Calu3 (cell line): Measurements from ENCODE around the gene CAVIN4. TPM values are rescaled to one million over a fixed set of nuclear protein-coding genes. Genes with fewer than 3 reads are reported as not detected.
A peak's percentile ranks its signal among the peaks of the same experiment; 100 is the strongest.

Source experiments
- BruUV-seq: library from RNA; stranded (reverse); fragments of 400-500 nt; replicated peaks from 2 replicates; lab custom pipeline; 2021; lab: Mats Ljungman, UMichigan
- CTCF ChIA-PET: fragments of 300-600 bp; sonication (Branson Sonifier 250); formaldehyde crosslinking; loops from one replicate; lab custom pipeline; 2022; ENCODE audit warnings: antibody characterized with exemption; lab: Charles Lee
- DNase-seq: peaks from one replicate; pipeline ENCODE4 v3.0.0; 2022
- H3K27ac Mint-ChIP-seq: one replicate; pipeline ENCODE4 v1.8.0; 2022; ENCODE audit warnings: mixed read lengths; ENCODE audit not compliant: unreplicated experiment
- H3K27me3 Mint-ChIP-seq: one replicate; pipeline ENCODE4 v1.8.0; 2022; ENCODE audit warnings: mixed read lengths; ENCODE audit not compliant: unreplicated experiment
- H3K36me3 Mint-ChIP-seq: one replicate; pipeline ENCODE4 v1.8.0; 2022; ENCODE audit warnings: mild to moderate bottlenecking, moderate library complexity, mixed read lengths; ENCODE audit not compliant: insufficient read depth, unreplicated experiment
- H3K4me1 Mint-ChIP-seq: one replicate; pipeline ENCODE4 v1.8.0; 2022; ENCODE audit warnings: mild to moderate bottlenecking, low read depth, mixed read lengths; ENCODE audit not compliant: unreplicated experiment
- H3K4me3 Mint-ChIP-seq: one replicate; pipeline ENCODE4 v1.8.0; 2022; ENCODE audit warnings: mild to moderate bottlenecking, low read depth, moderate library complexity, mixed read lengths; ENCODE audit not compliant: unreplicated experiment
- H3K9me3 Mint-ChIP-seq: one replicate; pipeline ENCODE4 v1.8.0; 2022; ENCODE audit warnings: low read depth, mixed read lengths; ENCODE audit not compliant: unreplicated experiment
- intact Hi-C: fragments of 100-400 bp; cut with micrococcal nuclease; formaldehyde crosslinking; loops from one replicate; pipeline ENCODE4 v1.10.0; 2022; ENCODE audit not compliant: unreplicated experiment
- total RNA-seq: library from RNA; stranded (reverse); gene quantifications from 2 replicates; pipeline ENCODE4 v1.2.3, GENCODE V29; 2022
- TF ChIP-seq, protein P1 (sequence below): fragments of 200-600 bp; IDR thresholded peaks from one replicate; pipeline ENCODE4 v1.8.0; 2022; ENCODE audit warnings: antibody characterized with exemption; ENCODE audit not compliant: unreplicated experiment

The CAVIN4 gene
- total RNA-seq, 1 experiment from 2014 or later: 0.52 TPM

- no peaks in the 10 kb centered on the region for H3K4me1 Mint-ChIP-seq
- intact Hi-C loops: no loop called here
- BruUV-seq: no TSS peak
- no peaks in the 10 kb centered on the region for H3K27me3 Mint-ChIP-seq
- no peak for DNase-seq
- H3K4me3 Mint-ChIP-seq: no peak overlapping the region
- no peaks in the 10 kb centered on the region for H3K9me3 Mint-ChIP-seq
- no peaks in the 10 kb centered on the region for H3K36me3 Mint-ChIP-seq
- CTCF ChIA-PET: no interaction called here
- H3K27ac Mint-ChIP-seq: no peak overlapping the region
- TF ChIP-seq, protein P1, sequence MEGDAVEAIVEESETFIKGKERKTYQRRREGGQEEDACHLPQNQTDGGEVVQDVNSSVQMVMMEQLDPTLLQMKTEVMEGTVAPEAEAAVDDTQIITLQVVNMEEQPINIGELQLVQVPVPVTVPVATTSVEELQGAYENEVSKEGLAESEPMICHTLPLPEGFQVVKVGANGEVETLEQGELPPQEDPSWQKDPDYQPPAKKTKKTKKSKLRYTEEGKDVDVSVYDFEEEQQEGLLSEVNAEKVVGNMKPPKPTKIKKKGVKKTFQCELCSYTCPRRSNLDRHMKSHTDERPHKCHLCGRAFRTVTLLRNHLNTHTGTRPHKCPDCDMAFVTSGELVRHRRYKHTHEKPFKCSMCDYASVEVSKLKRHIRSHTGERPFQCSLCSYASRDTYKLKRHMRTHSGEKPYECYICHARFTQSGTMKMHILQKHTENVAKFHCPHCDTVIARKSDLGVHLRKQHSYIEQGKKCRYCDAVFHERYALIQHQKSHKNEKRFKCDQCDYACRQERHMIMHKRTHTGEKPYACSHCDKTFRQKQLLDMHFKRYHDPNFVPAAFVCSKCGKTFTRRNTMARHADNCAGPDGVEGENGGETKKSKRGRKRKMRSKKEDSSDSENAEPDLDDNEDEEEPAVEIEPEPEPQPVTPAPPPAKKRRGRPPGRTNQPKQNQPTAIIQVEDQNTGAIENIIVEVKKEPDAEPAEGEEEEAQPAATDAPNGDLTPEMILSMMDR: no peak
Measured at GRCh38 chr9:100567856-100568255, 10.0 kb upstream of the CAVIN4 start.

DNA sequence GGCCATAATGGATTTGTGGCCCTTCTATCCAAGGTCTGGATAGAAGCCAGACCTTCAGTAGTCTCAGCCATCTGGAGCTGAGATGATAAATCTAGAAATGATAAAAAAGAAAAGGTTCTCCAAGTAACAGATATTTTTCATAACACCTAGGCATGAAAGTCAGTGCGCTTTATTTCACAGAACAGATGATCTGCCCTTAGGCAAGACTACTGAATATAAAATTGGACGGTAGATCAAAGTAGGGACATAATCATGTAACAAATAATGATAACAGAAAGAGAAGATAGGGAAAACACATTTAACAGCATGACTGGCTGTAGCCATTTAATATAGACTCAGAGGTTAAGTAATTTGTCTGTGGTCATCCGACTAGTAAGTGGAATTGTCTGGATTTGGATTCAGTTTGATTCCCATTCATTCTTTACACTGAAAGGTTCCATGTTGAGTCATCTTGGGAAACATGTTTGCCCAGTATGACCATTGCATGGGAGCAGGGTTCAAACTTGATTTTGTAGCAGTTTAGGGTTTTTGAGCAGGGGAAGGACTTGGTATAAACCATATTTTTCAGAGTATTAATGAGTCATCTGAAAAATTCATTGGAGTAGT is 4.1 kb upstream of the CAVIN4 start:
- BruUV-seq: no TSS peak
- no peak overlapping the region for H3K4me3 Mint-ChIP-seq
- TF ChIP-seq, protein P1: no peak
- H3K36me3 Mint-ChIP-seq: no peaks in the 10 kb centered on the region
- DNase-seq: no peak
- no peaks in the 10 kb centered on the region for H3K27me3 Mint-ChIP-seq
- H3K9me3 Mint-ChIP-seq: no peaks in the 10 kb centered on the region
- intact Hi-C loops: no loop called here
- CTCF ChIA-PET: no interaction called here
- no peak overlapping the region for H3K27ac Mint-ChIP-seq
- H3K4me1 Mint-ChIP-seq: peaks cover 9% of the 10 kb centered on the region

DNA sequence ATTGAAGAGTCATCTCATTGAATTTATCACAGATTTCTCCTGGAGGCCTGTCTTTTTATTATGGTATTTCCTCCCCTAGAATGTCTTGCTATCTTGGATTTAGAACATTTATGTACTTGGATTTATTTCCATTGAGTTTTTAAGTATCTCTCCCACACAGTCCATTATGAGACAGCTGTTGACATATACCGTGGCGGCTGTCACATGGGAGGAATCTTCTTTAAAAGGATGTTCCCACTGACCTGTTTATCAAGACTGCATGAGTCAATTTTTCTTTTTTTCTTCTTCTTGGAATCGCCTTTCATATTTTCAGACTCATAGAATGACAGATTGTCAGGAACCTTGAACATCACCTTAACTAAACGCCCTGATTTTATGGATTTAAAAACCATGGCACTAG is 2.9 kb upstream of the CAVIN4 start:
- no peaks in the 10 kb centered on the region for H3K27me3 Mint-ChIP-seq
- DNase-seq: no peak
- TF ChIP-seq, protein P1: no peak
- H3K27ac Mint-ChIP-seq: no peak overlapping the region
- CTCF ChIA-PET: no interaction called here
- no peak overlapping the region for H3K4me3 Mint-ChIP-seq
- H3K9me3 Mint-ChIP-seq: no peaks in the 10 kb centered on the region
- intact Hi-C loops: loop anchor here (5.0 kb wide), 1 partner anchor 63 kb away; no protein-coding TSS in a partner anchor
- H3K36me3 Mint-ChIP-seq: no peaks in the 10 kb centered on the region
- no TSS peak for BruUV-seq
- H3K4me1 Mint-ChIP-seq: peaks cover 16% of the 10 kb centered on the region

DNA sequence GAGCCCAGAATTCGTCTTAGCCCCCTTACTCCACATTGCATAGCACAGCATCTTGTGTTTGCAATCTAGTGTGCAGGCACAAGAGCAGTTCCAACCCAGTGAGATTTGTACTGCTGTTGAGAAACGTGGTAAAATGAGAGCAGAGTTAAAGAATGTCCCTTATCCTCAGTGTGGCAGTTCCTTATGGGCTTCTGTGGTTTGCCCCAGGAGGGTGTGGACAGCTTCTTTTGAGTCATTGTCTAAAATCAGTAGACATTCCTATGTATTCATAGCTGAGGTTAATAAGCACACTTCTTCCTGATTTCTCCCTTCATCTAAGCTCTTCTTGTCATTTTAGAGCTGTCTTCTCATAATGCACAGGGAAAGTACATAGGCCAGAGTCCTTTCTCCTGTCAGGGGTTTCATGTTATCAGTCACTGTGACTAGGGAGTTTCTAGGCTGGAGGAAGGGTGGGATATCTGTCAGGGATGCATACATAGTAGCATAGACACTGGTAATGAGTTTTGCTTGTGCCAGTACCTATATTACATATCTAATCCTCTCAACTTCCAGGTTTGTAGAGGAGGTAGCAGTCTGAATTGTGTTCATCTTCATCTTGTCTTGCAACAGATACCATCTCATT is 2.0 kb upstream of the CAVIN4 start:
- peaks cover 17% of the 10 kb centered on the region for H3K4me1 Mint-ChIP-seq
- TF ChIP-seq, protein P1: no peak
- intact Hi-C loops: loop anchor here (5.0 kb wide), 1 partner anchor 64 kb away; no protein-coding TSS in a partner anchor
- H3K4me3 Mint-ChIP-seq: no peak overlapping the region
- H3K9me3 Mint-ChIP-seq: no peaks in the 10 kb centered on the region
- no peaks in the 10 kb centered on the region for H3K27me3 Mint-ChIP-seq
- H3K36me3 Mint-ChIP-seq: no peaks in the 10 kb centered on the region
- BruUV-seq: no TSS peak
- DNase-seq: peak; percentile 21
- CTCF ChIA-PET: no interaction called here
- no peak overlapping the region for H3K27ac Mint-ChIP-seq
